HG03439 (cell line): ENCODE measurements around the gene MTMR4.
A peak's percentile ranks its signal among the peaks of the same experiment; 100 is the strongest.
"Not testable (repeated sequence)": the region's sequence is repeated elsewhere in the genome, so short reads cannot be mapped to it uniquely, and the experiment has no call there.

Source experiments
- ATAC-seq: cut with Tn5 transposase; IDR thresholded peaks from one replicate; pipeline ENCODE4 v1.9.1; 2021; ENCODE audit warnings: mild to moderate bottlenecking, moderate library complexity; ENCODE audit not compliant: unreplicated experiment

The MTMR4 gene

DNA sequence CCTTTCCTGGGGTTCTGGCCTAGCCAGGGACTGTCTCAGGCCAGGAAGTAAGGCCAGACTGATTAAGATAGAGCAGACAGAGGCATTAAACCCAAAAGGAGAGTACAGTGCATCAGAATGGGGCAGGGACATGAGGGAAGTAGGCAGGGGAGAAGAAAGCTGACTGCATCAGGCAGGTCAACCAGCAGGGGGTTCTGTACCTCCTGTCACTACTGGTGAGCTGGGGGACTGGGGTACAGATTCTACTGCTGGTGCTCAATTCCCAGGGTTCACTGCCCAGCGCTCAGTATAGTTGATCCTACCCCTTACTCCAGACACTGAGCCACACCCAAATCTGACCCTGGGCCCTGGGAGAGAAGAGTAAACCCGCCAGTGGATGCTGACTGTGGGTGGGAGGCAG is 12.9 kb upstream of the MTMR4 start:
- no peak for ATAC-seq

DNA sequence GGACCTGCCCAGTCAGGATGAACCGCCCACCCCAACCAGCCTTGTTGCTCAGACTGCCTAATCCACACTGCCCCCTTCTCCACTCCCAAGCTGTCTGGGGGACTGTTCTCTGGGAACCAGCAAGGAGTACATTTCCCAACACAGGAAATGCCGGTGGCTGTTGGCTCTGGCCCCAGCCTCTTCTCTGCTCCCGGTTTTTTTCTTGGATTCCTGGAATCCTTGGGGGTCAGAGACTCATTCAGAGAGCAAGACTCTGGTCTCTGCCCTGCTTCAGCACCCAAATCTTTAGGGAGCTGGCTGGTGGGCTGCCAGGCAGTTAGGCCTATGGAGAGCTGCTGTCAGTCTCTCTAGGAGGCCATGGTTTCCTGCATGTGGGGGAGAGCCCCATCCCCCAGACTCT is 10.8 kb upstream of the MTMR4 start:
- ATAC-seq = no peak

DNA sequence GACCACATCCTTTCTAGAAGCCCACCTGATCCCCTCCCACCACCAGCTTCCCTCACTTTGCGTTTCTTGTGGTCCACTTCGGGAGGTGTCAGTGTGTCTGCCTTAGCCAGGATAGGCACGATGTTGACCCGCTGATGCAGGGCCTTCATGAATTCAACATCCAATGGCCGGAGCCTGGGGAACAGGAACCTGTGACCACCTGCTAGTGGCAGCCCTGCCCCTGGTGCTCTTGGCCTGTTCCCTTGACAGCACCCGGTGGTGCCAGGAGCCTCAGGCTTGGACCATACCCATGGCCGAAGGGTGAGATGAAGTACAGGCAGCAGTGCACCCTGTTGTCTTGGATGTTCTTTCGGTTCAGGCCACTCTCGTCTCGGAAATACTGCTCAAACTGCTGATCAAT is 7.2 kb upstream of the MTMR4 start:
- no peak for ATAC-seq

DNA sequence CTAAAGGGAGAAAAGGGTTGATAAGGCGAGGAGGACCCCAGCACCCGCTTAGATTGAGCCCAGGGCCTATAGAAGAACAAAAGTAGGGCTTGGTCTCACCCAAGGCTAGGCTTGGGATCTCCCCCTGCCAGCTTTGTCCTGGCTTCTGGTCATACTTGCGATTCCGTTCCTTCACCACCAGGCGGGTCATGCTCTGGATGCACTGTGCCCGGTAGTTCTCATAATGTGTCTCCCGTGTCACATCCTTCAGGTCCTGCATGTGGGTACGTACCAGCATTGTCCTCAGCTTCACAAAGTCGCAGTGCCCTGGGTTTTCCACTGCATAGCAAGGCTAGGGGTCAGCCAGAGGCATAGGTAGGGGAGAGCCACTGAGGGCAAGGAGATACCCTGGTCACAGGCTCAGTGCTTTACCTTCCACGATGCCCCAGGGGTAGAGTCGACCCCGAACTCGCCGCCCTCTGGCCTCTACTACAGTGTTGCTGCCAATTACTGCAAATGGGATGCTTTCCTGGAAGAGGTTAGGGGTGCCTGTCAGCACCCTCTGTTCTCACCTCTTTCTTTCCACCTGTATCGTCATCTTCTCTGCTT is 6.5 kb upstream of the MTMR4 start:
- ATAC-seq = no peak

DNA sequence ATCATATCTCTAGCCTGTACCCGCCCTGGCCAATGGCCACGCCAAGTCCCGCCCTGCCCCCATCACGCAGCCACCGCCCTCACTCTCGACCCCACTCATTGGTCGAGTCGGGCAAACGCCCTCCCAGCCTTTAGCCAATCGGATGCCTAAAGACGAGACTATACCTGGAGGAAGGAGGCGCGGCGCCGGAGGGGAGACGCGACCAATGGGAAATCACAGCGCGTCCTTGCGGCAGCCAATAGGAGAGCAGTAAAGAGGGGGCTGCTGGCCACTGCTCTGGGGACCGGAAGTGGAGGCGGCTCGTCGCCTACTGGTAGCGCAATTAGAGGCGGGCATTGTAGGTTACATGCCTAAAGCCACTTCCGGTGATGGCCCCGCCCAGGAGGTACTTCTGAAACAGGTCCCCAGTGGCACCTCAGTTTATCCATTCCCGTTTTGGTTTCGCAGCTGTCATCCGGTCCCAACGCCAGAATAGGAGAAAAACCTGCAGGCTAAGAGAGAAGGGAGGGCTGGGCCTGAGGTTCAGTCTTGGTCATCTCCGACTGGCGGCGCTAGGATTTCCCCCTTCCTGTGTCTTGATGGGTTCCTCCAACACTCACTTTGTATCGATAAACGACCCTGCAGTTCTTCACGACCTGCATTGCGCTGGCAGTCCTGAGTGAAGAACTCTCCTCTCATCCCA is 3.6 kb upstream of the MTMR4 start:
- ATAC-seq = peak; percentile 80

DNA sequence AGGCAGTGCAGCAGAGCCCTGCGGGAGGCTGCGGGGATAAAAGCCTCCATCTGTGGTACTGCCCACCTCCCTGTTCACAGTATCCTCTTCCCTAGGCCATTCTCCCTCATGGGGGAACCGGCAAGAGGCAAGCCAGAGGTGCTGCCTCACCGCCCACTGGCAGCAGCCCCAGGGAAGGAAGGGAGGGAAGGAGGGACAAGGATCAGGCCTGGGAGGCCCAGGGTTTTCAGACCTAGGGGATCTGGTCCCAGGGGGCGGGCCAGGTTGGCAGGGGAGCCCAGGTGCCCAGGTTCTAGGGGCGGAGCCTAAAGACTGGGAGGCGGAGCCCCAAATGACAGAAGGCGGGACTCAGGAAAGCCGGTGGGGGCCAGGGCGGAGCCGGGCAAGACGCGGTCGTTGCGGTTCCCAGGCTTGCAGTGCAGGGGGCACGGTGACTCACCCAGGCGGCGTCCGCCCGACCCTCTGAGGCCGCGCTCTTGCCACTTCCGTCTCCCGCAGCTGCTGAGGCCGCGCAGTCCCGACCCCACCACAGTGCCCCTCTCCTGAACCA is 3.0 kb upstream of the MTMR4 start:
- no peak for ATAC-seq

DNA sequence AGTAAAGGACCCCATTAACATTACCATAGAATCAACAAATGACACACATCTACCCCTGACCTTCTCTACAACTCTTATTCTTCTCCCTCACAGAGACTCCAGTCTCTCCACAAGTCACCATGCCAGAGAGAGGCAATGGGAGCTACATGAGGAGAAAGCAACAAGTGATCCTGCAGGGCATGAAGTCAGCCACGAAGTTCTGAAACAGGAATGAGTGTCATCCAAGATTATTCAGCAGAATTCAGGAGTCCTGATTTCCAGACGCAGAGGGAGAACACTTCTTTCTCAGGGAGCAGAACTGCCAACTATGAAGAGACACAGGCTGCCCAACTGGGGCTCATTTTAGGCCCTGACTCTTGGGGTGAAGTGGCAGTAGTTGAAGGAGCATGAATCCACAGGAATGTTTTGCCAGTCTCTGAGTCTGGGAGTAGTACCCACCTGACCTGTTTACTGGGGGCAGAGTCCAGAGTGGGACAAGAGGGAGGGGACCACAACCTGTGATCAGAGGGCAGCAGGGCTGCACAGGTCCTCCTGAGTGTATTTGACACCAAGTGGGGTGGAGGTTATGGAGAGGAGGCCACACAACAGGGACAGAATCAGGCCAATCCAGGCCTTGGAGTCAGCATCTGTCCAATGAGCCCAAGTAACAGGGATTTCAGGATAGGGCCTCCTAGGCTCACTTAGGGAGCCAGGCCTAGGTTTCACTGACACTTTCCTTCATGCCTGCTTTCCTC is 2.4 kb upstream of the MTMR4 start:
- no peak for ATAC-seq

DNA sequence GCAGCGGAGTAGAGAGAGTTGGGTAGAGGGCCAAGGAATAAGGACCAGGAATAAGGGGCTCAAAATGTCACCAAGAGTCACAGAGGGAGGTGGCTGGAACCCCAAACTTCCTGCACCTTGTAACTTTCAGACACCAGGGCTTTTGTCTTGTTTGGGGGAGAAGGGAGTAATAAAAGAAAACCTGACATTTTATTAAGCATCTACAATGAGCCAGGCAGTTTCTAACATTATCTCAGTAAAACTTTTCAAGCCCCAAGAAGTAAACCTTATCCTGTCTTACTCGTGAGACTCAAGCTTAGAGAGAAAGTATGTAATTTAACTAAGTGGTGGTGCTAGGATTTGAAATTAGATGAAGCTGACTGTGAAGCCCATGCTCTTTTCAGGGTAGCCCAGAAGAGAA is 848 bp upstream of the MTMR4 start:
- ATAC-seq = no peak

DNA sequence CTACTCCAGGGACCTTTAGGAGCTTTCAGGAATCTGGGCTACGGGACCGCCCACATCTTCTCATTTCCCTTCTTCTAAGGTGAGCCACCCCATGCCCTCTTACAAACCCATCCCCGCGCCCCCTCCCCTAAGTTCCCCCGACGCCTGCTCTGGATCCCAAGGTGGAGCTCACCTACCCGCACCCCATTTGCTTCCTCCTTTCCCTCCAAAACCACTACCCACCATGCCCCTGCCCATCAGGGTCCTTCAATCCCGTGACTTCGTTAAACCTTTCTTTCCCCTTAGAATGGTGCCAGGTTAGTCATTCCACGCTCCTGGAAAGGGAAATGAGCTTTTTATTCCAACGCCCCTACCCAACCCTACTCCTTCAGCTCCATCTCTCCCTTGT is 326 bp upstream of the MTMR4 start:
- ATAC-seq = no peak

DNA sequence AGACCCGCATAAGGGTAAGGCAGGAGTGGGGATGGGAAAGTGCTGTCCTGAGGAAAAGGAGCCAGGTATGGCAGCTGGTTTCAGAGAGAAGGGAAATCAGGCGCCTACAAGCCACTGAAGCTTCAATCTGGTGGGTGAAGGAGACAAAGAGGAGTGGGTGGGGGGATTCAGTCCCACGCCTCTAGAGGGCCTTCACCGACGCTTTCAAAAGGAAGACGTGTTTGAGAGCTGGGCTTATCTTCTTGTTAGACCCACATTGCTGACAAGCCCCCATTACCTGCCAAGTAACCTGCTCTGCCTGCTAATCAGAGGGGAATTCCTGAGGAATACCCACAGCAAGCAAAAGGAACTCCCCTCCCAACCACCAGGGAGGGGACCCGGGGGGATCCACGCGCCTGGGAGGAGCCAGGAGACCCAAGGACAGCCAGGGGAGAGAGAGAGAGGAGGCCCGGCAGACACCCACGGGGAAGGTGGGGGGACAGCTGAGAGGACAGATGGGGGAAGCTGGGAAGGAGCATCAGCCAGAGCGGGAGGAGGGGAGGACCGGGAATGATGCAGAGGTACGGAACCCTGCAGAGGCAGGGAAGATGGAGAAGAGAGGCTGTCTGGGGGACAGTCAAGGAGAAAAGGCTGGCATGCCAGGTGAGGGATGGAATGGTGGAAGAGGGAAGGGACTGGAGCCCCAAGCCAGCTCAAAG is 1.0 kb downstream of the MTMR4 start:
- no peak for ATAC-seq

DNA sequence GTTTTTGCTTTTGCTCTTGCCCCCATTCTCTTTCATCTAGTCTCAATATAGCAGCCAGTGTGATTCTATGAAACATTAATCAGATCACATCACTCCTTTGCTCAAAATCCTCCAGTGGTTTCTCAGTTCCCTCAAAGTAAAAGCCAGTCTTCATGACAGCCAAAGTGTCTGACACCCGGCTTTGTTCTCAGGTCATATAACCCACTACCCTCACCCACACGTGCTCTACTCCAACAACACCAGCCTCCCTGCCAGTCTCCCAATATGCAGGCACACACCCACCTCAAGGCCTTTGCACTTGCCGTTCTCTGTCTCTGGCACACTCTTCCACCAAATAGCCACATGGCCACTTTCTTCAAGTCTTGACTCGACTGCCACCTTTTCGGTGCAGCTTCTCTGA is 4.4 kb downstream of the MTMR4 start:
- ATAC-seq = no peak

DNA sequence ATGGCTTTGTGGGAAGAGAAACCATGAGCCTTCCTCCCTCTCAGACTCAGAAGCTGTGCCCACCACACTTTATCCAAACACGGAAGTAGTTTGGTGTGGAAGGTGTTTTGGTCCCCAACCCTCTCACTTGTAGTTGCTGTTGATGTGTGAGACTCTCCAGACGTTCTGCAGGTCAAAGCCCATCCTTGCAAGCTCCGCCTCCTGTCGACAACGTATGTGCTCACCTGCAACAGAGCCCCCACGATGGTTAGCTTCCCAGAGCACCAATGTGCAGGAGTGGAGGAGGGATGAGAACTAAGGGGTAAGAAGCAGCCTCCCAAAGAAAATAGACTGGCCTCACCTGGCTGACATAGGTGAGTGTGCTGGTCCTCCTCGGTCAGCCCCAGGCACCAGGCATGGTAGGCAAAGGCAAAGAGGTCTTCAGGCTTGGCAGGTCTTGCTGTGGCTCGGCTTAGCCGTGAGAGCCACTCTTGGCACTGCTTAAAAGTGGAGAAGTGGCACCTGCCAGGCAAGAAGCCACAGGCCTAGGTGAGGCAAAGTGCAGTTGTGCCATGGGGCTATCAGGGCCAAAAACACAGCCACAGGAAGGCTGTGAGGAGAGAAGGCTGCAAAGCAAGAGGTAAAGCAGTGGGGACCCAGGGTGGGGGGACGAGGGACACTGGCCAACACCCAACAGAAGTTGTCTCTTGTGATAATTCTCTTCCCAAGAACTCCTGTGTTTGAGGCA is 5.9 kb downstream of the MTMR4 start:
- ATAC-seq = no peak

DNA sequence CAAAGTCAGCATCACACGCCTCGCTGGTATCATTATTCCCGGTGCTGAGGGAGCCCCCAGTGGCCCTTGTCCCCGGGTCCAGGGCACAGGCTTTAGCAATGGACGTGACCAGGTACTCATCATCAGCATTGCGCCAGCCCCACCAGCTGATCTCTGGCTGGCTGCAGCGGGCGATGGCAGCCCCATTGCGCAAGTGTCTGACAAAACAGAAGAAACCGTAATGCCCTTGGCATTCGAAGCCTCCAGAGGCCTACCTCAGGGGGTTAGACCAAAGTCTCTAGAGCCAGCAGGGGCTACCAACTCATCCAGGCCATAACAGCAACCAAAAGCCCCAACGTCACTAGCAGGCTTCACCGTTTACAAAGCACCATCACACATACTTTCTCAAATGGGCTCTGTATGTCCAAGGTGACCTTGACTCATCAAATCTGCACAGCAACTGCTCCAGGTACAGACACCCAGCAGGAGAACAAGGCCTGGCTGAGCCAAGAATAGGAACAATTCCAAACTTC is 7.3 kb downstream of the MTMR4 start:
- ATAC-seq = no peak

DNA sequence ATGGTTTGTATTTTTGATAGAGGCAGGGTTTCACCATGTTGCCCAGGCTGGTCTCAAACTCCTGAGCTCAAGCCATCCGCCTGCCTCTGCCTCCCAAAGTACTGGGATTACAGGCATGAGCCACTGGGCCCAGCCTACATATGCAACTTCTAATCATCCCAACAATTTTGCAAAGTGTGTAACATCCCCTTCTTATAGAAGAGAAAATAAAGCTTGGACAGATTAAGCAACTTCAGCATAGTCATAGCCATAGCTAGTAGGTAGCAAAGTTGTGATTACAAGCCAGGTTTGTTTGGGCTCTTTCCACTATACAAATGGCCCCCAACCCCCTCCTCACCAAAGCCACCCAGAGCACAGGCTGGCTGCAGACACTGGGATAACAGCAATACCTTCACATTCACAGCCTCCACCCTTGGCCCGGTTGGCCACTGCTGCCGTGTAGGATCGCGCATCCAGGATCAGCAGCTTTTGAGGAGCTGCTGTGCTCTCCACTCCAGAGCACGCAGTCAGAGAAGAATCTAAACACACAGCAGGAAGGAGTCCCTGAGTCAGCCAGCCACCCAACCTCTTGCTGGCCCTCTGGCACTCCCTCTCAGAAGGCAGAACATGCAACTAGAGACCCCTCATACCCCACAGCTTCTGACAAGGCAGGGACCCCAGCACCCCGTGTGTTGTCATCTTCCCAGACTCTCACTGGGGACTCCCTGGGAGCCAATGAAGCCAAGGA is 7.9 kb downstream of the MTMR4 start:
- ATAC-seq = no peak

DNA sequence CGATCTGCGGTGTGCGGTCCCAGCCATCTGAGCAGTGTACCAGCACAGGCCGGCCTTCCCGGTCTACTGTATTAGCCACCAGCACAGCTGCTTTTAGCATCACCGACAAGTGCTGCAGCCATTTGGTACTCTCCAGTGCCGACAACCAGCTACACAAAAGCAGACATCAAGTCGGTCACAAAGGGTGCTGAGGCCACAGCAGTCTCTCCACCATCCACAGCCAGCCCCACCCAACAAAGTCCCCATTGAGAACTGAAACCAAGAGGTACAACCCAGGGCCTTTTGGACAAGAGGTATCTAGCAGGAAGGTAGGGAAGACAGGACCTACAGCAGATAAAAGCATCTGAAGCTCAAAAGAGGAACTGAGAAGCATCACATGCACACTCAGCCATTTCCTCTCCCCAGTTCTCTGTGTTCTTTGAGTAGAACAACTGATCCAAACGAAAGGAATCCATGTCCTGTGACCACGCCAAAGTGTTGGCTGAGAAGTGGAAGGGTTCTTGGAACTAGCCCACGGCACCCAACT is 9.5 kb downstream of the MTMR4 start:
- peak; percentile 64 for ATAC-seq

DNA sequence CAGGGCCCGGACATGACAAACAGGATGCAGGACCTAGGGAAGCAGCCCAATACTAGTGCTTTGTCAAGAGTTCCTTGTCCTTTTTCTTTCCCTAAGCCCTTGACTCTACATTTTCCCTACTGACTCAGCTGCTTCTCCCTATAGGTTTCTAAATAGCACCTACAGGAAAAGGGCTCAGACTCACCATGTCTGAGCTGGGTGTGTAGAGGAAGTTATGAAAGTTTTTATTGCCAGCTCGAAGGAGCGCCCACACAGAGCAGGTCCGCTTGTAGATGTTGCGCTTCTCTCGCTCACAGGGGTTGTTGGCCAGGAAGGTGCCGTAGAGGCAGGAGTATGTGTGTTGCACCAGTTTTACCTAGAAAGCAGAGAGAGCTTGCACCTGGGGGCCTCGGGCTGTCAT is 10.6 kb downstream of the MTMR4 start:
- no peak for ATAC-seq

DNA sequence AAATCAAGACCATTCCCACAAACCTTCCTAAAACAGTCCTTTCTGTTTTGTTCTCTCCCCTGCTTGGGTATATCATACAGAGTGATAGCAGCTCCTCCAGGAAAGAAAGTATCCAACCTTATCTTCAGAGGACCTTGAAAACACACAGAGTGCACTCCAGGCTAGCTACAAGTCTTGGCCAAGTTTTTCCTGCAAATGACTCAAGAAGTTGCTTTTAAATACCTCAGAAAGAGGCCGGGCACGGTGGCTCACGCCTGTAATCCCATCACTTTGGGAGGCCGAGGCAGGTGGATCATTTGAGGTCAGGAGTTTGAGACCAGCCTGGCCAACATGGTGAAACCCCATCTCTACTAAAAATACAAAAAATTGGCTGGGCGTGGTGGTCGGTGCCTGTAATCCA is 11.3 kb downstream of the MTMR4 start:
- not testable (repeated sequence) for ATAC-seq

DNA sequence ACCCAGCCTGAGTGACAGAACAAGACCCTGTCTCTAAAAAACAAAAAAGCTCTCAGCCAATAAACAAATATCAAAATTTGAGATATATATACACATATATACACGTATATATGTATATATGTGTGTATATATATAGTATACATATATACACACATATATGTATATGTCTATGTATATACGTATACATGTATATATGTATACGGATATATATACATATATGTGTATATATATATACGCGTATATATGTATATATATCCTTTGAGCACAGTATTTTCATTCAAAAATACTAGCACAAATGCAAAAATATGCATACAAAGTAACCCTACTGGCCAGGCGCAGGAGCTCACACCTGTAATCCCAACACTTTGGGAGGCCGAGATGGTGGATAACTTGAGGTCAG is 13.0 kb downstream of the MTMR4 start:
- no peak for ATAC-seq

DNA sequence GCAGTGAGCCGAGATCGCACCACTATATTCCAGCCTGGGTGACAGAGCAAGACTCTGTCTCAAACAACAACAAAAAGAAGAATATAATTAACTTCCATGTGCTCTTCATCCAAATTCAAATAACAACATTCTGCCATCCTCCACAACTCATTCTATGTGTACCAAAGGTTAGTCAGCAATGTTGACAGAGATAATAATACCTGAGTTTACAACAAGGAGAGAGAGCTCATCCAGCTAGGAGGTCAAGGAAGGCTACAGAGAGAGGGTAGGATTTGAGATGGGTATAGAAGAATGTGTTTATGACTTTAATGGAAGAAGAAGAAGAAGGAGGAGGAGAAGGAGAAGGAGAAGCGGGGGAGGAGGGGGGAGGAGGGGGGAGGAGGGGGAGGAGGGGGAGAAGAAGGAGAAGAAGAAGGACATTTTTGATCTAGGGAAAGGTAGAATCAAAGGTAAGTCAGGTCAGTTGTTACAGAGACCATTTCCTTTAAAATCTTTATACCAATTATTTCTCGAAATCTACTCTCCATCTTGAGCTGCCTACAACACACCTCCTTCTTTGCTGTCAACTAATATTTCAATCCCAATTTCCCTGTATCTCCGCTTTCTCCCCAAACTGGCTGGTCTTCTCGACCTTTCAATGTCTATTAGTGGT is 16.1 kb downstream of the MTMR4 start:
- no peak for ATAC-seq
